ENCODE data around the gene SCG3. TPM values are rescaled to one million over a fixed set of nuclear protein-coding genes. Genes with fewer than 3 reads are reported as not detected.

SCG3 gene
- total RNA-seq, 1 donor from 2014 or later, result not detected

DNA sequence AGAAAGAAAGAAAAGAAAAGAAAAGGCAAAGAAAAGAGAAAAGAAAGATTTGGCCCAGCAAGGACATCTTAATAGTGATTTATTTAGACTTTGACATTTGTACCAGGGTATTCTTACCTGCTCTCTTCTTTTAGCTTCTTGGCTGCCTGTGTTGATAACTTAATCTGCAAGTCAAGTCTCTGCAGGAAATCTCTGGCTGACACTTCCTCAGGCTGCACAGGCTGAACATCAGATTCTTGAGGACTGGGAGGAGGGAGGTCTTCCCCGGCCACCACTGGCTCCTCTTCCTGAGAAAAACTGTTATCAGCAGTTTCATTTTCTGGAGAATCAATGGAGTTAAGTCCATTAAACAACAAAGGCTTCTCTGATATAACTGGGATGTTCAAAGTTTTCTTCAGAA lies 43.4 kb downstream of the SCG3 start:
- peaks cover 54% of the 10 kb centered on the region for H3K36me3 Mint-ChIP-seq (ENCODE audit: low read depth)
- H3K4me1 Mint-ChIP-seq, result peaks cover 63% of the 10 kb centered on the region
- H3K4me3 Mint-ChIP-seq, result no peak overlapping the region

DNA sequence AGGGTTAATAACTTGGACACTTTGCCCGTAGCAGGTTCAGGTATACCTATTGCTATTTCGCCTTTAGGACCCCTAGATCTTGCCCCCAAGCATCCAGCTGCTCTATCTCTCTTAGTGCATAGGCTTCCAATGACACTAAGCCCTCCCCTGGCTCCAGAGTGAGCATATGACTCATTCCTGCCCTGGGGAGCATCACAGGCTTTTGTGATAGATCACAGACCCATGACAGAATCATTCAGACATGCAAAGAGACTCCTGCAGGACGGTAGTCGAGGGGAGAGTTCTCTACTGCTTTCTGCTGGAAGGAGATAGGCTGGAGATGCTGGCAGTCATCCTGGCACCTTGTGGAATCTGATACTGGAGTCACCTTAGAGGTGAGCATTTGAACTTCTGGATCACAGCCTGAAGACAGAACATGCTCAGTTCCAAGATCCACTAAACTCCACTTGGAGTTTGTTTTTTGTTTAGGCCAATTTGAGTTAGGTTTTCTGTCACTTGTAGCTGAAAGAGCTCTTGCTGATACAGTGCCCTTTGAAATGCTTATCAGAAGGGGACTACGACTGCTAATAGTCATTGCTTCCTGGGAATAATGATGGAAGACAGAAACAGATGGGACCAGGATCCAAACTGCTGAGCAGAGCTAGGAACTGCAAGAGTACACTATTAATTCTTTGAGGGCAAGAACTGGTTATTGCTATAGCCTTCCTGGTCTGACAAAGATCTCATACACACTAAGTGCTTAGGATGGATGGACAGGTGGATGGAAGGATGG lies 45.2 kb downstream of the SCG3 start:
- Mint-ChIP-seq H3K9me3 (no peaks in the 10 kb centered on the region), H3K27me3 (no peaks in the 10 kb centered on the region), H3K27ac (peak overlapping the region; percentile 59), H3K36me3 (ENCODE audit: low read depth) (peaks cover 47% of the 10 kb centered on the region), H3K4me1 (peaks cover 74% of the 10 kb centered on the region), H3K4me3 (peak overlapping the region; percentile 52)
- intact Hi-C loops (cut with micrococcal nuclease), result loop anchor here (1.0 to 5.0 kb wide), 5 partner anchors 9 to 76 kb away; partner anchors contain the start of genes SCG3 and TMOD2
- no peak for DNase-seq
- ChIA-PET CTCF (interaction anchor here (1.4 to 3.2 kb wide), 3 partner anchors 11 to 77 kb away, joined by 7 to 24 read pairs (median 17); partner anchors contain the start of gene LYSMD2), POLR2A (interaction anchor here (0.5 to 3.3 kb wide), 2 partner anchors 11 to 1027 kb away, joined by 9 to 31 read pairs; partner anchors contain the start of gene LYSMD2)
- ATAC-seq (ENCODE audit: low read depth), result peak; percentile 97
- TF ChIP-seq, protein P1, sequence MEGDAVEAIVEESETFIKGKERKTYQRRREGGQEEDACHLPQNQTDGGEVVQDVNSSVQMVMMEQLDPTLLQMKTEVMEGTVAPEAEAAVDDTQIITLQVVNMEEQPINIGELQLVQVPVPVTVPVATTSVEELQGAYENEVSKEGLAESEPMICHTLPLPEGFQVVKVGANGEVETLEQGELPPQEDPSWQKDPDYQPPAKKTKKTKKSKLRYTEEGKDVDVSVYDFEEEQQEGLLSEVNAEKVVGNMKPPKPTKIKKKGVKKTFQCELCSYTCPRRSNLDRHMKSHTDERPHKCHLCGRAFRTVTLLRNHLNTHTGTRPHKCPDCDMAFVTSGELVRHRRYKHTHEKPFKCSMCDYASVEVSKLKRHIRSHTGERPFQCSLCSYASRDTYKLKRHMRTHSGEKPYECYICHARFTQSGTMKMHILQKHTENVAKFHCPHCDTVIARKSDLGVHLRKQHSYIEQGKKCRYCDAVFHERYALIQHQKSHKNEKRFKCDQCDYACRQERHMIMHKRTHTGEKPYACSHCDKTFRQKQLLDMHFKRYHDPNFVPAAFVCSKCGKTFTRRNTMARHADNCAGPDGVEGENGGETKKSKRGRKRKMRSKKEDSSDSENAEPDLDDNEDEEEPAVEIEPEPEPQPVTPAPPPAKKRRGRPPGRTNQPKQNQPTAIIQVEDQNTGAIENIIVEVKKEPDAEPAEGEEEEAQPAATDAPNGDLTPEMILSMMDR (IDR thresholded peaks at IDR 0.05), result no peak

More for the DNA sequence above, 43.4 kb downstream of the SCG3 start:
- intact Hi-C loops (cut with micrococcal nuclease), result loop anchor here (5.0 kb wide), 1 partner anchor 42 kb away; the partner anchor contains the start of gene SCG3
- Mint-ChIP-seq H3K27ac (no peak overlapping the region), H3K9me3 (no peaks in the 10 kb centered on the region), H3K27me3 (no peaks in the 10 kb centered on the region)
- CTCF ChIA-PET, result no interaction called here
- DNase-seq (no peak), ATAC-seq (ENCODE audit: low read depth) (no peak)
- POLR2A ChIA-PET, result interaction anchor here (0.6 kb wide), 1 partner anchor 74 kb away, joined by 5 read pairs; no protein-coding TSS in a partner anchor
- TF ChIP-seq, protein P1 (IDR thresholded peaks at IDR 0.05), result no peak

DNA sequence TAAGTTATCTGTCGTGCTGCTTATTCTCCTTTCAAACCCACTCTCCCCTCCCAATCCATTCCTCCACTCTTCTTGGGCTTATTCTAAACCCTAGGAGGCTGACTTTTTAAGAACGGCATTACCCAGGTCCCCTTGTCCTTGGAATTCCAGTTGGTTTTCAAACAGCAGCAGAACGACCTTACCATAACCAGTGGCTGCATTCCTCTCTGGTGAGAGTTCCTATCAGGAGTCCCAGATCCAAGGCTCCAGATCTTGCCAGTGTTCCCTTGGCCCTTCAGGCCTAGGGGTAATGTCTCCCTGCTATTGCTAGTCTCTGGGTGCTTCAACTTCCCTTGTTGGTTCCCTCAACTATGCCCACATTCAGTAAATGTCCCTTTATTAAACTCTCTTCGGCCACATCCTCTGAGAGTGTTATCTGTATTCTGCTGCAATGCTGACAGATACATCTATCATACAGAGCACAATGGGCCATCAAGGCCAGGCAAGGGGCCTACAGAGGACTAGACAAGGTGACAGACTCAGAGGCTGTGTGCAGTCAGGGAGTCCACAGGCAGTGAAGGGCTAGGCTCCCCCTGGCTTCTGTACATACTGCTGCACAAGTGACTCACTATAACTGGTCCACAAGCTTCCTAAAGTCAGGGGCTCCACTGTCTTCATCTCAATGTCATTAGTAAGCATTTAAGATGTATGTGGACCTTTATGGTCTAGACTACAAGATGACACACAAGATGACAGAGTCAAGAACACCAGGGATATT lies 46.0 kb downstream of the SCG3 start:
- CTCF ChIA-PET, result interaction anchor here (1.0 to 3.2 kb wide), 4 partner anchors 10 to 352 kb away, joined by 3 to 24 read pairs (median 10); partner anchors contain the start of gene LYSMD2
- Mint-ChIP-seq H3K27me3 (no peaks in the 10 kb centered on the region), H3K36me3 (ENCODE audit: low read depth) (peaks cover 44% of the 10 kb centered on the region), H3K27ac (peak overlapping the region; percentile 51), H3K9me3 (no peaks in the 10 kb centered on the region), H3K4me3 (no peak overlapping the region), H3K4me1 (peaks cover 78% of the 10 kb centered on the region)
- POLR2A ChIA-PET, result interaction anchor here (3.3 kb wide), 1 partner anchor 10 kb away, joined by 31 read pairs; the partner anchor contains the start of gene LYSMD2
- ATAC-seq (ENCODE audit: low read depth) (peak; percentile 16), DNase-seq (no peak)
- TF ChIP-seq, protein P1 (IDR thresholded peaks at IDR 0.05), result no peak
- intact Hi-C loops (cut with micrococcal nuclease), result loop anchor here (2.0 to 5.0 kb wide), 2 partner anchors 45 to 77 kb away; partner anchors contain the start of gene SCG3

DNA sequence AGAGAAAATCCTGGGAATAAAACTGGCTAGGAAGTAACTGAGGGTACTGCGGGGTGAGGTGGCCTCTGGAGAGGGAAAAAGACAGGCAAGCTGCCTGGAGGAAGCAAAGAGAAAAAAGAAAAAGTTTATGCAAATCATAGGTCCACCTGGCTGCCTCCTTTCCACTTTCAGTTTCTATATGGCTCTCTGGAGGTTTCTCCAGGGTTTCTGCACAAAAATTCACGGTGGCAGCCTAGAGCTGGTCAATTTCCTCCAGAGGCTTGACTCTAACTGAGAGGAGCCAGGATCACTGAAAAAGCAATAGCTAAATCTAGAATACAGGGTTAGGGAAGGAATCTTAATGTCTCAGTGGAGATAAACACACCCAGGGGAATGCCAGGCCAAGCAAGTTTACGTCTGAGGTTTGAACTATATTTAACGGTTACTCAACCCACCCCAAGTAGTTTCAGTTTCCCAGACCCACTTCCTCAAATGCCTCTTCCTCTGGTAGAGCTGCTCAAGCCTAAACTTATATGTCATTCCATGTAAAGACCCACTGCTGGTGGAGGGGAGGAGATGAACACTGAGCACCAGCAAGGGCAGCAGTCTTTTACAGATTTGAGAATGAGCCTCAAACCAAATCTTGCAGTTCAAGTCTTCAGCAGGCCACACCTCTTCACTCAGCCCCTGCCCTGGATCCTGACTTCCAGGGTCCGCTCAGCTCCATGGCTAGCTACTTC lies 50.4 kb downstream of the SCG3 start:
- TF ChIP-seq, protein P1 (IDR thresholded peaks at IDR 0.05), result no peak
- ChIA-PET CTCF (interaction anchor here (0.5 to 5.7 kb wide), 4 partner anchors 20 to 766 kb away, joined by 3 to 36 read pairs (median 20); partner anchors contain the start of gene TMOD2), POLR2A (interaction anchor here (0.6 to 2.9 kb wide), 11 partner anchors 16 to 99 kb away, joined by 3 to 15 read pairs (median 5); partner anchors contain the start of genes TMOD2 and TMOD3)
- H3K36me3 Mint-ChIP-seq (ENCODE audit: low read depth), result peaks cover 49% of the 10 kb centered on the region
- peak overlapping the region; percentile 93 for H3K27ac Mint-ChIP-seq
- no peaks in the 10 kb centered on the region for H3K27me3 Mint-ChIP-seq
- H3K4me1 Mint-ChIP-seq, result peaks cover 94% of the 10 kb centered on the region
- intact Hi-C loops (cut with micrococcal nuclease), result loop anchor here (1.0 to 10.0 kb wide), 4 partner anchors 21 to 1377 kb away; partner anchors contain the start of gene GABPB1
- peak; percentile 44 for DNase-seq
- no peaks in the 10 kb centered on the region for H3K9me3 Mint-ChIP-seq
- ATAC-seq (ENCODE audit: low read depth), result peak; percentile 61
- peak overlapping the region; percentile 80 for H3K4me3 Mint-ChIP-seq

All from activated B cell treated with CpG ODN at 0.5 μM for 24 hours (primary cell).